Cardiac fibroblast (primary cell): ENCODE data around the gene ATXN1.

ENCODE experiments used
- DNase-seq, 2 donors: peaks; one replicate each; pipeline versions ENCODE4 v3.0.0 to v3.0.0-alpha.2; 2010; ENCODE audit warnings: low read depth in 2 of 2
- H3K4me3 ChIP-seq, 2 donors: replicated peaks in 1 of 2; 1 replicate in 1 of 2; 2 replicates in 1 of 2; pipeline ENCODE4 v1.5.1; 2011; ENCODE audit warnings: low read depth in 2 of 2, low read length in 2 of 2, mild to moderate bottlenecking in 2 of 2, moderate library complexity in 1 of 2
- TF ChIP-seq, protein P1 (sequence below): IDR thresholded peaks from one replicate; pipeline ENCODE4 v1.5.1; 2011; ENCODE audit warnings: low read depth, mild to moderate bottlenecking, low read length, inconsistent platforms

The ATXN1 gene

DNA sequence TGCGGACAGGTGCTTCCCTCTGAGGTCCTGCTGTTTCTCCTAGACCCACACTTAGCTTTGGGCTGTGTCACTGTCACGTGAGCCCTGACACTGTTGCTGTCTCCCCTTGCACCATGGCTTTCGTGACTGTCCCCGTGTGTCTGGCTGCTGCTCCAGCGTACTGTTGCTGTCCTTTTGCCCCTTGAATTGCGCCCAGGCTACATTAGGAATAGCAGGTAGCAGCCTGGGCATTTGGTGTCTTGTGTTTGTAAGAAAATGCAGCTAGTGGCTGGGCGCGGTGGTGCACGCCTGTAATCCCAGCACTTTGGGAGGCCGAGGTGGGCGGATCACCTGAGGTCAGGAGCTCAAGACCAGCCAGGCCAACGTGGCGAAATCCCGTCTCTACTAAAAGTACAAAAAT, 476.8 kb downstream of the ATXN1 start:
- DNase-seq, result no peak
- TF ChIP-seq, protein P1, sequence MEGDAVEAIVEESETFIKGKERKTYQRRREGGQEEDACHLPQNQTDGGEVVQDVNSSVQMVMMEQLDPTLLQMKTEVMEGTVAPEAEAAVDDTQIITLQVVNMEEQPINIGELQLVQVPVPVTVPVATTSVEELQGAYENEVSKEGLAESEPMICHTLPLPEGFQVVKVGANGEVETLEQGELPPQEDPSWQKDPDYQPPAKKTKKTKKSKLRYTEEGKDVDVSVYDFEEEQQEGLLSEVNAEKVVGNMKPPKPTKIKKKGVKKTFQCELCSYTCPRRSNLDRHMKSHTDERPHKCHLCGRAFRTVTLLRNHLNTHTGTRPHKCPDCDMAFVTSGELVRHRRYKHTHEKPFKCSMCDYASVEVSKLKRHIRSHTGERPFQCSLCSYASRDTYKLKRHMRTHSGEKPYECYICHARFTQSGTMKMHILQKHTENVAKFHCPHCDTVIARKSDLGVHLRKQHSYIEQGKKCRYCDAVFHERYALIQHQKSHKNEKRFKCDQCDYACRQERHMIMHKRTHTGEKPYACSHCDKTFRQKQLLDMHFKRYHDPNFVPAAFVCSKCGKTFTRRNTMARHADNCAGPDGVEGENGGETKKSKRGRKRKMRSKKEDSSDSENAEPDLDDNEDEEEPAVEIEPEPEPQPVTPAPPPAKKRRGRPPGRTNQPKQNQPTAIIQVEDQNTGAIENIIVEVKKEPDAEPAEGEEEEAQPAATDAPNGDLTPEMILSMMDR, result no peak

DNA sequence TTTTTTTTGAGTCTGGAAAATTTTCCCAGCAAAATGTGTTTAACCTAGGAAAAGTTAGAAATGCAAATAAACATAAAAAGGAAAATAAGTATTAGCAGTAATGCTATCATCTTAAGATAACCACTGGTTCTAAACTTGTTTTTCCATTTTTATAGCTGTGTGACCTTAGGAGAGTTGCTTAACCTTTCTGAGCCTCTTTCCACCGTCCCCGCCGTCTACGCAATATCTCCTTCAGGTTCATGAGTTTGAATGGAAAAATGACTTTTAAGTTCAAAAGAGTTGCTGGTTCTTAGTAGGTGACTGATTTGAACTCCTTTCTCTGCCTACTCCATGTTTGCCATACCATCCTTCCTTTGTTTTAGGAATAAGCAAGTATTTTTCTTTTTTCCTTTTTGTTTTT, 478.9 kb downstream of the ATXN1 start:
- TF ChIP-seq, protein P1, result no peak
- DNase-seq, result no peak
- H3K4me3 ChIP-seq, result no peak overlapping the region

More for the DNA sequence above, 476.8 kb downstream of the ATXN1 start:
- no peak overlapping the region for H3K4me3 ChIP-seq

DNA sequence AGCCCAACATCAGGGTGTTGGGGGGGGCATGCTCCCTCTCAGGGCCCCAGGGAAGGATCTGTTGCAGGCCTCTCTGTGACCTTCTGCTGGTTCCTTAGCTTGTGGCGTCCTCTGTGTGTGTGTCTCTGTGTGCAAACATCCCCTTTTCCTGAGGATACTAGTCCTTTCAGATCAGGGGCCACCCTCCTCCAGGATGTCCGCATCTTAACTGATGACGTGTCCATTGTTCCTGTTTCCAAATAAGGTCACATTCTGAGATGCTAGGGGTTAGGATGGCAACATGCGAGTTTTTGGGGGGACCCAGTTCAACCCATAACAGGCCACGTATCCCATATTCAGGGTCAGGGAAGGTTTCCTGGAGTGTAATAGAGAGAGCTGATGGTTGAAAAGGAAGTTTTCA, 482.0 kb downstream of the ATXN1 start:
- H3K4me3 ChIP-seq, result no peak overlapping the region
- TF ChIP-seq, protein P1, result no peak
- no peak for DNase-seq

DNA sequence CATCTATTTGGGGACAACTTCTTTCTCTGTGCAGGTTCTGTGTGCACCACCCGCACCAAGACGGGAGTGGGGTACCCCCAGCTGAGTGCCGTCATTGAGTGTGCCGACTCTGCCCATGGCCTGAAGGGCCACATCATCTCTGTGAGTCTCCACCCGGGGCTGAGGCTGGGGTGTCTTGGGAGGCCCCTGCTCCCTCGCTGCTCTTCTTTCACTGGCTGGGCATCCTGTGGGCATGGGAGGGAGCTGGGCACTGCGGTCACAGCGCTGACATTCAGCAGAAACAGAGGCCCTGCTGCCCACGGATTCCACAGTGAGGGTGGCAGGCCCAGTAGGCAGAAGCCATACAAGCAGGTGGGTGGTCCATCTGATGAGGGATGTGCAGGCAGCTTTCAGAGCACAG, 482.5 kb downstream of the ATXN1 start:
- no peak overlapping the region for H3K4me3 ChIP-seq
- no peak for DNase-seq
- TF ChIP-seq, protein P1, result no peak

DNA sequence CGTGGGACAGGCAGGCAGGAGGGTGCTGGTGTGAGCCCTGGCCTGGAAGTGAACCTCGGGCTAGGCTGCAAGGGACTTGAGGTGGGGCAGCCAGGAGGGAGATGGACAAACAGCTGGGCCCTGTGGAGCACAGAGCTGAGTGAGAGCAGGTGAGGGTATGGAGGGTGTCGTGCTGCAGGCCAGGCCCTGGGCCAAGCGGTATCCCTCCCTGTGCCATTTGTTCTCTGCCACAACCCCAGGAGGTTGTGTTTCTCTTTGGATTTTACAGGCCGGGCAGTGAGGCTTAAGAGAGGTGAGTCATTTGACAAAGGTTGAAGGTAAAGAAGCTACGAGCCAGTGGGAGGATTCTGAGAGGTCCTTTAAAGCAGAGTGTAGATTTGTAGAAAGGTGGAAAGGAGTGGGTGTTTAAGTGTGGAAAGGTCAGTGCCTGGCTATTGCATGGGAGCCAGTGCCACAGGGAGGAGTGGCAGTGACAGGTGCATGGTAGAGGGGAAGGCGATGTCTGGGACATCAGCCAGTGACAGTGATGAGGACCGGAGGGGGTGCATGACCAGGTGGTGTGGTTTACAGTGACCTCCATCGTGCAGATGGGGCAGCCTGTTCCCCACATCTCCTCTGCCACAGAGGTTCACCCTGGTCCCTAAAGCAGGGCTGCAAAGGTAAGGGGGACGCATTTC, 483.1 kb downstream of the ATXN1 start:
- TF ChIP-seq, protein P1, result no peak
- H3K4me3 ChIP-seq, result no peak overlapping the region

DNA sequence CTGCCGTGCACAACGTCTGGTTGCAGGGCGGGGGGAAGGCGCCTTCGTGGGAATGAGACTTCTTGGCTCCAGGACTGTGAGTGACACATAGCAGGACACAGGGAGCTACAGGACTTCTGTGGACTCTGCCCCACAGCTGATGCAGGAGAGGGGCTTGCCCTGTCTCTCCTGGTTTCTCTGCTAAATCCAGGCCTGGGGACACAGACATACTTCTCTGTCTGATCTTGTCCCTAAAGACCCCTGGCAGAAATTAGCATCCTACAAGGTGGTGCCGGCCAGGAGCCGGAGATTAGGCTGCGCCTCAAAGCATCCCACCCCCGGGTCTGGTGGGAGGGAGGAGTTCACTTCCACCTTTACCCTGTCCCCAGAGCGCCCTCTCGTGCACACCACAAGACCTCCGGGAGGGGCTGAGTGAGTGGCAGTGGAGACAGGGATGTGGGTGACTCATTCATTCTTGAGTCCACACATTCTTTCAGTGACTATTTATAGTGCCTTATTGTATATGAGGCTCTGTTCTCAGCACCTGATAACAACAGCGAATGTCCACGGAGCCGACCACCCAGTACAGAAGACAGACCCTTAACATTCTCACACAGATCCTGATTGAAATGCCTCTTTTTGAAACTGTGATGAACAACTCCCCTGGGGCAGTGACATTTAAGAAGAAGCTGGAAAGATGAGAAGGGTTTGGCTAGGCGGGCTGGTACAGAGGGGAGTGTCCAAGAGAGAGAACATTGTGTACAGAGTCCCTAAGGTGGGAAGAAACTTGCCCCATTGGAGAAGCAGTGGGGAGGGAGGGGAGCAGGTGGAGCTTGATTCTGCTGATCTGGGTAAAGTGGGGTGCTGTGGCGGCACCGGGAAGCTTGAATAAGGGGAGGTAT, 483.9 kb downstream of the ATXN1 start:
- TF ChIP-seq, protein P1, result peak; percentile 59
- no peak overlapping the region for H3K4me3 ChIP-seq
- peak; percentile 89 to 90 for DNase-seq

More for the DNA sequence above, 483.1 kb downstream of the ATXN1 start:
- DNase-seq, result no peak
